SK-N-SH (cell line): Measurements from ENCODE around the gene RHOA. TPM values are rescaled to one million over a fixed set of nuclear protein-coding genes. Genes with fewer than 3 reads are reported as not detected.

Experiments
- CTCF ChIA-PET: fragments of 300-600, 350-600 bp; formaldehyde crosslinking; extraction: SDS; loops from one replicate; lab custom pipeline; 2021; lab: Yijun Ruan, JAX
- POLR2A ChIA-PET: fragments of 350-600 bp; sonication (Branson Sonifier 250); formaldehyde crosslinking; extraction: SDS; loops from one replicate; lab custom pipeline; 2020; ENCODE audit warnings: antibody characterized with exemption, inconsistent platforms; lab: Yijun Ruan, JAX
- DNase-seq: peaks from one replicate; pipeline ENCODE4 v3.0.0; 2012
- H2AFZ ChIP-seq: fragments of 200-600 bp; sonication (generic); 2 replicates; pipeline ENCODE4 v1.8.1; 2016; ENCODE audit warnings: antibody characterized with exemption, mild to moderate bottlenecking, low read depth
- H3F3A ChIP-seq: fragments of 200-600 bp; sonication (generic); replicated peaks from 2 replicates; pipeline ENCODE3; 2016; ENCODE audit warnings: antibody characterized with exemption, mild to moderate bottlenecking; ENCODE audit not compliant: insufficient read depth
- H3K27ac ChIP-seq, 2 experiments: fragments of 200-500 bp in 1 of 2; fragments of 200-600 bp in 1 of 2; sonication (Bioruptor generic) in 1 of 2; sonication (generic), shearing (Covaris generic) in 1 of 2; 2 replicates each; pipeline versions ENCODE4 v1.5.1 to v1.6.1; 2014 to 2016; ENCODE audit warnings: low read depth in 2 of 2, inconsistent platforms in 1 of 2, low read length in 1 of 2, mild to moderate bottlenecking in 1 of 2, mixed read lengths in 1 of 2
- H3K27me3 ChIP-seq: fragments of 200-600 bp; sonication (generic), shearing (Covaris generic); 2 replicates; pipeline ENCODE4 v1.6.1; 2016; ENCODE audit warnings: mixed run types; ENCODE audit not compliant: insufficient read depth
- H3K36me3 ChIP-seq, 2 experiments: fragments of 200-500 bp in 1 of 2; fragments of 200-600 bp in 1 of 2; sonication (Bioruptor generic) in 1 of 2; sonication (generic) in 1 of 2; replicated peaks in 1 of 2; 2 replicates each; pipeline versions ENCODE3 to v1.5.1; 2014 to 2016; ENCODE audit warnings: low read length in 1 of 2, mild to moderate bottlenecking in 1 of 2; ENCODE audit not compliant: insufficient read depth in 2 of 2, control insufficient read depth in 1 of 2
- H3K4me1 ChIP-seq, 2 experiments: fragments of 200-500 bp in 1 of 2; fragments of 200-600 bp in 1 of 2; sonication (Bioruptor generic) in 1 of 2; sonication (generic), shearing (Covaris generic) in 1 of 2; 2 replicates each; pipeline versions ENCODE4 v1.5.1 to v1.6.1; 2014 to 2016; ENCODE audit warnings: low read depth in 1 of 2, low read length in 1 of 2, mixed run types in 1 of 2; ENCODE audit not compliant: insufficient read depth in 2 of 2, control insufficient read depth in 1 of 2
- H3K4me2 ChIP-seq: fragments of 200-600 bp; sonication (generic), shearing (Covaris generic); 2 replicates; pipeline ENCODE4 v1.6.1; 2017; ENCODE audit warnings: mixed run types
- H3K4me3 ChIP-seq, 2 experiments: fragments of 200-500 bp in 1 of 2; fragments of 200-600 bp in 1 of 2; sonication (Bioruptor generic) in 1 of 2; sonication (generic), shearing (Covaris generic) in 1 of 2; 2 replicates each; pipeline versions ENCODE4 v1.5.1 to v1.8.1; 2014 to 2016; ENCODE audit warnings: low read depth in 2 of 2, inconsistent platforms in 1 of 2, low read length in 1 of 2, mild to moderate bottlenecking in 1 of 2, mixed read lengths in 1 of 2, moderate library complexity in 1 of 2
- H3K79me2 ChIP-seq: fragments of 200-600 bp; sonication (generic); 2 replicates; pipeline ENCODE4 v1.8.1; 2017; ENCODE audit warnings: mild to moderate bottlenecking; ENCODE audit not compliant: insufficient read depth
- H3K9ac ChIP-seq: fragments of 200-600 bp; sonication (generic); 2 replicates; pipeline ENCODE4 v1.6.1; 2017; ENCODE audit warnings: mixed run types
- H3K9me2 ChIP-seq: fragments of 200-600 bp; sonication (generic); 2 replicates; pipeline ENCODE4 v1.6.1; 2017; ENCODE audit warnings: mixed run types
- H3K9me3 ChIP-seq: fragments of 200-600 bp; sonication (generic); 2 replicates; pipeline ENCODE4 v1.6.1; 2017; ENCODE audit warnings: mixed run types, mild to moderate bottlenecking, moderate library complexity
- H4K20me1 ChIP-seq: fragments of 200-600 bp; sonication (generic); 2 replicates; pipeline ENCODE4 v1.6.1; 2017; ENCODE audit warnings: mild to moderate bottlenecking, mixed run types; ENCODE audit not compliant: insufficient read depth
- ELF1 ChIP-seq: IDR thresholded peaks from 2 replicates; pipeline ENCODE4 v1.4.0; 2012
- EZH2phosphoT487 ChIP-seq: fragments of 200-600 bp; sonication (generic); IDR thresholded peaks from 2 replicates; pipeline ENCODE4 v1.6.1; 2017; ENCODE audit warnings: low read depth, mixed run types, mild to moderate bottlenecking, antibody characterized with exemption, moderate library complexity, borderline replicate concordance
- FOSL2 ChIP-seq: IDR thresholded peaks from 2 replicates; pipeline ENCODE4 v1.4.0; 2012; ENCODE audit warnings: low read depth, mild to moderate bottlenecking, moderate library complexity, borderline replicate concordance
- FOXJ3 ChIP-seq: sonication (generic); formaldehyde crosslinking; IDR thresholded peaks from 2 replicates; pipeline ENCODE4 v1.5.1; 2020; ENCODE audit warnings: mild to moderate bottlenecking, missing genetic modification reagents
- FOXM1 ChIP-seq: IDR thresholded peaks from 2 replicates; pipeline ENCODE4 v1.4.0; 2012; ENCODE audit warnings: low read depth, mild to moderate bottlenecking
- MEF2A ChIP-seq: IDR thresholded peaks from 2 replicates; pipeline ENCODE4 v1.4.0; 2012; ENCODE audit warnings: low read depth, borderline replicate concordance
- MXI1 ChIP-seq: IDR thresholded peaks from 2 replicates; pipeline ENCODE4 v1.6.1; 2012; ENCODE audit warnings: mild to moderate bottlenecking, low read depth, low read length, improper control_type of control experiment
- NRF1 ChIP-seq: IDR thresholded peaks from 2 replicates; pipeline ENCODE4 v1.6.1; 2012; ENCODE audit warnings: low read depth, mild to moderate bottlenecking, low read length
- POLR2AphosphoS5 ChIP-seq: IDR thresholded peaks from 2 replicates; pipeline ENCODE4 v1.6.1; 2012; ENCODE audit warnings: low read depth, low read length
- RAD21 ChIP-seq: IDR thresholded peaks from 2 replicates; pipeline ENCODE4 v1.6.1; 2012; ENCODE audit warnings: mild to moderate bottlenecking, low read length
- RCOR1 ChIP-seq: fragments of 150-350 bp; IDR thresholded peaks from 2 replicates; pipeline ENCODE4 v1.6.1; 2017; ENCODE audit warnings: antibody characterized with exemption, low read length
- SIN3A ChIP-seq: IDR thresholded peaks from 2 replicates; pipeline ENCODE4 v1.6.1; 2012; ENCODE audit warnings: low read depth, mild to moderate bottlenecking, low read length, moderate library complexity, borderline replicate concordance
- SMC3 ChIP-seq: IDR thresholded peaks from 2 replicates; pipeline ENCODE4 v1.6.1; 2012; ENCODE audit warnings: low read depth, low read length, improper control_type of control experiment
- TAF1 ChIP-seq: IDR thresholded peaks from 2 replicates; pipeline ENCODE4 v1.6.1; 2012; ENCODE audit warnings: low read depth, mild to moderate bottlenecking, low read length, moderate library complexity, borderline replicate concordance
- TCF12 ChIP-seq: IDR thresholded peaks from 2 replicates; pipeline ENCODE4 v1.4.0; 2012
- TEAD4 ChIP-seq: IDR thresholded peaks from 2 replicates; pipeline ENCODE4 v1.4.0; 2012; ENCODE audit warnings: mild to moderate bottlenecking, borderline replicate concordance; ENCODE audit not compliant: insufficient read depth
- YY1 ChIP-seq: IDR thresholded peaks from 2 replicates; pipeline ENCODE4 v1.4.0; 2012; ENCODE audit warnings: low read depth, mild to moderate bottlenecking
- WGBS: methylation state at CpG from one replicate; pipeline ENCODE4 v1.1.6; 2017; ENCODE audit warnings: low lambda C conversion rate; 5-methylcytosine and 5-hydroxymethylcytosine counted together
- polyA plus RNA-seq, 3 experiments: library from polyadenylated mRNA; depleted of rRNA; stranded (reverse); fragments of >200 nt; gene quantifications; 2 replicates each; pipeline ENCODE4 v1.2.3, GENCODE V29; 2012
- TF ChIP-seq, protein P1 (sequence below): fragments of 200-600 bp; sonication (generic); IDR thresholded peaks from 2 replicates; pipeline ENCODE4 v1.6.1; 2017; ENCODE audit warnings: antibody characterized with exemption, mild to moderate bottlenecking, moderate library complexity
- TF ChIP-seq, protein P2 (sequence below): IDR thresholded peaks from 2 replicates; pipeline ENCODE4 v1.4.0; 2012; ENCODE audit warnings: low read depth
- TF ChIP-seq, protein P3 (sequence below): IDR thresholded peaks from 2 replicates; pipeline ENCODE4 v1.4.0; 2012; ENCODE audit warnings: low read depth, borderline replicate concordance

RHOA gene
- polyA plus RNA-seq, 1 of the 3 experiments (the other 2 are of a cell fraction): 312 TPM

DNA sequence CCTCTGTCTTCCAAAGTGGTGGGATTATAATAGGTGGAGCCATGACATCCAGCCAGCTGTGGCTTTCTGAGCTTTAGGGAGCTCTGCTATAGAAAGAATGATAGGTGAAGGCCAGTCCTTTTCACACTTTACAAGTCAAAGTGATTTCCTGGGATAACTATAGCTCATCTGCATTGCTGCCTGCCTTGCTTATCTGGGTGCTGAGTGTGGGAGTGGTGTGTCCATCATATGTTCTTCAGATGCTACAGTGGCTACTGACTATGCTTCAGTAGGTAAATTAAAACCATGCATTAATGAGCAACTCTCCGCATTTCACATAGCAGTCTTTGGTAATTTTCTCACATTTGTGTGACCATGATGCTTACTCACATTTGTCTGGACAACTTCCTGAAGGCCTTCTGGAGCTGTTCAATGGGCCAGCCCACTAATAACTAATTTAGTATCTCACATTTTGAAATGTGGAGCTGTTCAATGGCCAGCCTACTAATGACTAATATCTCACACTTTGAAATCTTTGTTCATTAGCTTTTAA lies 23.4 kb downstream of the RHOA start (continued):
- TF ChIP-seq, protein P1, sequence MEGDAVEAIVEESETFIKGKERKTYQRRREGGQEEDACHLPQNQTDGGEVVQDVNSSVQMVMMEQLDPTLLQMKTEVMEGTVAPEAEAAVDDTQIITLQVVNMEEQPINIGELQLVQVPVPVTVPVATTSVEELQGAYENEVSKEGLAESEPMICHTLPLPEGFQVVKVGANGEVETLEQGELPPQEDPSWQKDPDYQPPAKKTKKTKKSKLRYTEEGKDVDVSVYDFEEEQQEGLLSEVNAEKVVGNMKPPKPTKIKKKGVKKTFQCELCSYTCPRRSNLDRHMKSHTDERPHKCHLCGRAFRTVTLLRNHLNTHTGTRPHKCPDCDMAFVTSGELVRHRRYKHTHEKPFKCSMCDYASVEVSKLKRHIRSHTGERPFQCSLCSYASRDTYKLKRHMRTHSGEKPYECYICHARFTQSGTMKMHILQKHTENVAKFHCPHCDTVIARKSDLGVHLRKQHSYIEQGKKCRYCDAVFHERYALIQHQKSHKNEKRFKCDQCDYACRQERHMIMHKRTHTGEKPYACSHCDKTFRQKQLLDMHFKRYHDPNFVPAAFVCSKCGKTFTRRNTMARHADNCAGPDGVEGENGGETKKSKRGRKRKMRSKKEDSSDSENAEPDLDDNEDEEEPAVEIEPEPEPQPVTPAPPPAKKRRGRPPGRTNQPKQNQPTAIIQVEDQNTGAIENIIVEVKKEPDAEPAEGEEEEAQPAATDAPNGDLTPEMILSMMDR: no peak
- no peak for TF ChIP-seq RAD21
- TF ChIP-seq SIN3A: no peak
- TF ChIP-seq TEAD4: no peak
- TF ChIP-seq FOSL2: no peak
- no peak for TF ChIP-seq TCF12
- TF ChIP-seq ELF1: no peak
- TF ChIP-seq MXI1: no peak

DNA sequence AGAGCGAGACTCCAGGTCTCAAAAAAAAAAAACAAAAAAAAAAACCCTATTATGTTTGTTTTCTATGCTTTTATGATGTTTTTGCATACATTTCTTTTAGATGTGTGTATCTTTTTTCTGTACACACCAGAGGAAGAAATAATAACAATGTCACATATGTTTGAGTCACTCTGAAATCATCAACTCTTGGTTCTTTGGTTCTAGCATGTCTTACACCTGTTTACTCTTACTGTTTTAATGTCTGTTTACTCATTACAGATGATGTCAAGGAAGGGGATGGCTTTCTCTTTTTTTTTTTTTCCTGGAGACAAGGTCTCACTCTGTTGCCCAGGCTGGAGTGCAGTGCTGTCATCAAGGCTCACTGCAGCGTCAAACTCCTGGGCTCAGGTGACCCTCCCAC lies 24.1 kb downstream of the RHOA start:
- Histone ChIP-seq H3F3A (peaks cover 16% of the 10 kb centered on the region), H3K4me1 (no peaks in the 10 kb centered on the region), H3K36me3 (peaks cover 0 to 12% of the 10 kb centered on the region in 2 experiments), H3K9me3 (no peaks in the 10 kb centered on the region), H3K9ac (no peak overlapping the region), H3K27me3 (no peaks in the 10 kb centered on the region), H3K27ac (no peak overlapping the region), H2AFZ (no peak overlapping the region), H3K4me3 (no peak overlapping the region), H3K4me2 (no peak overlapping the region), H3K9me2 (no peaks in the 10 kb centered on the region), H3K79me2 (peaks cover 100% of the 10 kb centered on the region), H4K20me1 (peaks cover 100% of the 10 kb centered on the region)
- DNase-seq: no peak
- ChIA-PET POLR2A (no interaction called here), CTCF (no interaction called here)
- WGBS: 98% methylated on average over 2 of the region's 2 CpGs
- TF ChIP-seq YY1: no peak
- no peak for TF ChIP-seq NRF1
- TF ChIP-seq SMC3: no peak
- TF ChIP-seq TAF1: no peak
- no peak for TF ChIP-seq FOXM1
- TF ChIP-seq, protein P2, sequence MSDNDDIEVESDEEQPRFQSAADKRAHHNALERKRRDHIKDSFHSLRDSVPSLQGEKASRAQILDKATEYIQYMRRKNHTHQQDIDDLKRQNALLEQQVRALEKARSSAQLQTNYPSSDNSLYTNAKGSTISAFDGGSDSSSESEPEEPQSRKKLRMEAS: no peak
- no peak for TF ChIP-seq POLR2AphosphoS5
- TF ChIP-seq RCOR1: no peak
- TF ChIP-seq FOXJ3: no peak
- TF ChIP-seq EZH2phosphoT487: no peak
- no peak for TF ChIP-seq MEF2A
- TF ChIP-seq, protein P3, sequence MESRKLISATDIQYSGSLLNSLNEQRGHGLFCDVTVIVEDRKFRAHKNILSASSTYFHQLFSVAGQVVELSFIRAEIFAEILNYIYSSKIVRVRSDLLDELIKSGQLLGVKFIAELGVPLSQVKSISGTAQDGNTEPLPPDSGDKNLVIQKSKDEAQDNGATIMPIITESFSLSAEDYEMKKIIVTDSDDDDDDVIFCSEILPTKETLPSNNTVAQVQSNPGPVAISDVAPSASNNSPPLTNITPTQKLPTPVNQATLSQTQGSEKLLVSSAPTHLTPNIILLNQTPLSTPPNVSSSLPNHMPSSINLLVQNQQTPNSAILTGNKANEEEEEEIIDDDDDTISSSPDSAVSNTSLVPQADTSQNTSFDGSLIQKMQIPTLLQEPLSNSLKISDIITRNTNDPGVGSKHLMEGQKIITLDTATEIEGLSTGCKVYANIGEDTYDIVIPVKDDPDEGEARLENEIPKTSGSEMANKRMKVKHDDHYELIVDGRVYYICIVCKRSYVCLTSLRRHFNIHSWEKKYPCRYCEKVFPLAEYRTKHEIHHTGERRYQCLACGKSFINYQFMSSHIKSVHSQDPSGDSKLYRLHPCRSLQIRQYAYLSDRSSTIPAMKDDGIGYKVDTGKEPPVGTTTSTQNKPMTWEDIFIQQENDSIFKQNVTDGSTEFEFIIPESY: no peak
